Smooth muscle cell (in vitro differentiated cells): Measurements from ENCODE around the gene NAMPT. TPM values are rescaled to one million over a fixed set of nuclear protein-coding genes. Genes with fewer than 3 reads are reported as not detected.

Experiments
- DNase-seq: peaks from one replicate; lab custom pipeline; 2025; ENCODE audit not compliant: unreplicated experiment; lab: John Stamatoyannopoulos, UW
- H2AFZ ChIP-seq: fragments of 200-600 bp; sonication (generic); 2 replicates; pipeline ENCODE4 v1.6.0; 2016; ENCODE audit warnings: antibody characterized with exemption, low read depth, mild to moderate bottlenecking
- H3F3A ChIP-seq: fragments of 200-600 bp; sonication (generic); 2 replicates; pipeline ENCODE4 v1.6.0; 2017; ENCODE audit warnings: antibody characterized with exemption, low read depth
- H3K27ac ChIP-seq: fragments of 200-600 bp; sonication (generic); 2 replicates; pipeline ENCODE4 v1.5.1; 2016; ENCODE audit warnings: low read depth, mild to moderate bottlenecking
- H3K27me3 ChIP-seq: fragments of 200-600 bp; sonication (generic); 2 replicates; pipeline ENCODE4 v1.6.1; 2016; ENCODE audit warnings: low read depth, mild to moderate bottlenecking
- H3K36me3 ChIP-seq: fragments of 200-600 bp; sonication (generic); 2 replicates; pipeline ENCODE4 v1.5.1; 2016; ENCODE audit warnings: low read depth
- H3K4me1 ChIP-seq: fragments of 200-600 bp; sonication (generic); 2 replicates; pipeline ENCODE4 v1.5.1; 2016; ENCODE audit warnings: low read depth
- H3K4me2 ChIP-seq: fragments of 200-600 bp; sonication (generic); 2 replicates; pipeline ENCODE4 v1.6.0; 2016; ENCODE audit warnings: mild to moderate bottlenecking
- H3K4me3 ChIP-seq: fragments of 200-600 bp; sonication (generic); 2 replicates; pipeline ENCODE4 v1.5.1; 2016; ENCODE audit warnings: mild to moderate bottlenecking
- H3K79me2 ChIP-seq: fragments of 200-600 bp; sonication (generic); 2 replicates; pipeline ENCODE4 v1.6.0; 2016; ENCODE audit warnings: low read depth, mild to moderate bottlenecking
- H3K9ac ChIP-seq: fragments of 200-600 bp; sonication (generic); 2 replicates; pipeline ENCODE4 v1.6.0; 2016; ENCODE audit warnings: low read depth
- H3K9me3 ChIP-seq: fragments of 200-600 bp; sonication (generic); replicated peaks from 2 replicates; pipeline ENCODE4 v1.5.1; 2016; ENCODE audit warnings: low read depth
- H4K20me1 ChIP-seq: fragments of 200-600 bp; sonication (generic); 2 replicates; pipeline ENCODE4 v1.6.0; 2016; ENCODE audit warnings: low read depth
- CTCF ChIP-seq: fragments of 200-600 bp; sonication (generic); IDR thresholded peaks from 2 replicates; pipeline ENCODE4 v1.5.1; 2017; ENCODE audit warnings: borderline replicate concordance, mild to moderate bottlenecking, antibody characterized with exemption; ENCODE audit not compliant: insufficient read depth, poor library complexity, severe bottlenecking
- WGBS: methylation state at CpG from one replicate; pipeline ENCODE4 v1.1.7; 2016; ENCODE audit warnings: low lambda C conversion rate; 5-methylcytosine and 5-hydroxymethylcytosine counted together
- polyA plus RNA-seq: library from polyadenylated mRNA; unstranded; fragments of >200 nt; fragmentation: Nextera tagmentation; extraction: Ambion mirVana; gene quantifications from 2 replicates; pipeline ENCODE4 v1.2.1, GENCODE V29; 2016
- total RNA-seq: library from RNA; depleted of rRNA; stranded (reverse); fragments of >200 nt; gene quantifications from 2 replicates; pipeline ENCODE4 v1.2.3, GENCODE V29; 2014

The NAMPT gene
- total and polyA plus RNA-seq, 2 experiments from 2014 or later, result 49.1 to 189 TPM

- Histone ChIP-seq H3K36me3 (no peaks in the 10 kb centered on the region), H3F3A (peaks cover 7% of the 10 kb centered on the region), H3K9me3 (no peaks in the 10 kb centered on the region), H4K20me1 (peaks cover 33% of the 10 kb centered on the region), H3K27ac (peak overlapping the region; percentile 99), H3K4me1 (peaks cover 24% of the 10 kb centered on the region), H3K79me2 (peaks cover 32% of the 10 kb centered on the region), H3K9ac (peak overlapping the region; percentile 93), H3K4me3 (peak overlapping the region; percentile 73), H2AFZ (peak overlapping the region; percentile 88), H3K27me3 (no peaks in the 10 kb centered on the region), H3K4me2 (peak overlapping the region; percentile 86)
- 31% methylated on average over 14 of the region's 14 CpGs for WGBS
- DNase-seq, result no peak
- no peak for TF ChIP-seq CTCF
These were observed 1.2 kb upstream of the NAMPT start for GRCh38 chr7:106285855-106286492.

- Histone ChIP-seq H3K27ac (peak overlapping the region; percentile 99), H4K20me1 (peaks cover 40% of the 10 kb centered on the region), H3K4me3 (peak overlapping the region; percentile 76), H3K9me3 (no peaks in the 10 kb centered on the region), H3K9ac (peak overlapping the region; percentile 93), H3K4me1 (peaks cover 24% of the 10 kb centered on the region), H3F3A (peaks cover 7% of the 10 kb centered on the region), H3K79me2 (peaks cover 39% of the 10 kb centered on the region), H3K4me2 (peak overlapping the region; percentile 86), H3K36me3 (no peaks in the 10 kb centered on the region), H2AFZ (peak overlapping the region; percentile 88), H3K27me3 (no peaks in the 10 kb centered on the region)
- TF ChIP-seq CTCF, result no peak
- DNase-seq, result peak; percentile 97
- under 1% methylated on average over 17 of the region's 70 CpGs for WGBS
These were observed 470 bp upstream of the NAMPT start for GRCh38 chr7:106285051-106285854.

- Histone ChIP-seq H4K20me1 (peaks cover 52% of the 10 kb centered on the region), H3K9me3 (no peaks in the 10 kb centered on the region), H3K9ac (peak overlapping the region; percentile 93), H3K27ac (peak overlapping the region; percentile 99), H3K36me3 (no peaks in the 10 kb centered on the region), H3K4me2 (peak overlapping the region; percentile 94), H2AFZ (no peak overlapping the region), H3K79me2 (peaks cover 51% of the 10 kb centered on the region), H3K27me3 (no peaks in the 10 kb centered on the region), H3F3A (peaks cover 7% of the 10 kb centered on the region), H3K4me1 (peaks cover 24% of the 10 kb centered on the region), H3K4me3 (peak overlapping the region; percentile 76)
- 2% methylated on average over 32 of the region's 72 CpGs for WGBS
- DNase-seq, result peak; percentile 31
- no peak for TF ChIP-seq CTCF
These were observed 711 bp downstream of the NAMPT start for GRCh38 chr7:106283831-106284713.
